ENCODE measurements around the gene MR1. TPM values are rescaled to one million over a fixed set of nuclear protein-coding genes. Genes with fewer than 3 reads are reported as not detected.
"Not testable (repeated sequence)": the region's sequence is repeated elsewhere in the genome, so short reads cannot be mapped to it uniquely, and the experiment has no call there.

MR1 gene
- total RNA-seq, 4 donors from 2014 or later = 1.6 to 3.5 (median 3.0) TPM

GRCh38 chr1:181060066-181060465 is 26.3 kb downstream of the MR1 start:
- TF ChIP-seq CTCF (IDR thresholded peaks at IDR 0.05 in 4 of 5, conservative IDR thresholded peaks at IDR 0.05 in 1 of 5) (no peak), POLR2A (IDR thresholded peaks at IDR 0.05) (no peak)
- Histone ChIP-seq H3K36me3 (no peaks in the 10 kb centered on the region), H3K9me3 (no peaks in the 10 kb centered on the region), H3K27ac (peak overlapping the region; percentile 89 to 100 (median 94)), H3K27me3 (no peaks in the 10 kb centered on the region), H3K4me1 (peaks cover 36 to 46% of the 10 kb centered on the region in 2 donors), H3K4me3 (no peak overlapping the region)
- intact Hi-C loops (cut with DNase I; ENCODE audit: low total_unique reads) (no loop called here), in situ Hi-C loops (cut with MboI; ENCODE audit: low sequenced_read_pairs in 4 of 4) (no loop called here)
- ATAC-seq (no peak), DNase-seq (no peak)

- intact Hi-C loops (cut with DNase I; ENCODE audit: low total_unique reads) = loop anchor here (1.0 kb wide), 1 partner anchor 92 kb away; no protein-coding TSS in a partner anchor
- H3K36me3 ChIP-seq; H3K9me3 ChIP-seq; in situ Hi-C loops (cut with MboI; ENCODE audit: low sequenced_read_pairs in 4 of 4); H3K27me3 ChIP-seq; H3K4me3 ChIP-seq; DNase-seq: not testable (repeated sequence)
- H3K27ac ChIP-seq = peak overlapping the region; percentile 89 to 100 (median 94)
- peaks cover 36 to 46% of the 10 kb centered on the region in 2 donors for H3K4me1 ChIP-seq
- peak; percentile 21 to 47 for ATAC-seq
These were observed 27.2 kb downstream of the MR1 start for GRCh38 chr1:181060947-181061346.

GRCh38 chr1:181061487-181061886 is 27.7 kb downstream of the MR1 start:
- intact Hi-C loops (cut with DNase I; ENCODE audit: low total_unique reads) (loop anchor here (1.0 kb wide), 1 partner anchor 92 kb away; no protein-coding TSS in a partner anchor), in situ Hi-C loops (cut with MboI; ENCODE audit: low sequenced_read_pairs in 4 of 4) (no loop called here)
- ATAC-seq (peak; percentile 80 to 83), DNase-seq (no peak)
- TF ChIP-seq POLR2A (IDR thresholded peaks at IDR 0.05) = peak in 1 of 2 donors; percentile 27
- TF ChIP-seq CTCF (IDR thresholded peaks at IDR 0.05 in 4 of 5, conservative IDR thresholded peaks at IDR 0.05 in 1 of 5) = no peak
- Histone ChIP-seq H3K27me3 (no peaks in the 10 kb centered on the region), H3K4me3 (peak overlapping the region; percentile 37 to 44 (median 42)), H3K9me3 (no peaks in the 10 kb centered on the region), H3K36me3 (no peaks in the 10 kb centered on the region), H3K4me1 (peaks cover 36 to 46% of the 10 kb centered on the region in 2 donors), H3K27ac (peak overlapping the region; percentile 89 to 100 (median 94))

- Histone ChIP-seq H3K27ac (peak overlapping the region; percentile 89 to 100 (median 94)), H3K4me1 (peaks cover 35 to 44% of the 10 kb centered on the region in 2 donors), H3K4me3 (peak overlapping the region; percentile 37 to 47 (median 42)), H3K36me3 (no peaks in the 10 kb centered on the region), H3K27me3 (no peaks in the 10 kb centered on the region), H3K9me3 (no peaks in the 10 kb centered on the region)
- DNase-seq (peak; percentile 74 to 90), ATAC-seq (peak; percentile 64 to 74)
- intact Hi-C loops (cut with DNase I; ENCODE audit: low total_unique reads) = loop anchor here (1.0 kb wide), 2 partner anchors 50 to 91 kb away; no protein-coding TSS in a partner anchor
- in situ Hi-C loops (cut with MboI; ENCODE audit: low sequenced_read_pairs in 4 of 4) = no loop called here
- TF ChIP-seq POLR2A (IDR thresholded peaks at IDR 0.05) (peak; percentile 34 to 52), CTCF (IDR thresholded peaks at IDR 0.05 in 4 of 5, conservative IDR thresholded peaks at IDR 0.05 in 1 of 5) (no peak)
These were observed 28.4 kb downstream of the MR1 start for GRCh38 chr1:181061891-181062835.

- H3K9me3 ChIP-seq = no peaks in the 10 kb centered on the region
- peak overlapping the region; percentile 37 to 47 (median 42) for H3K4me3 ChIP-seq
- H3K27me3 ChIP-seq = no peaks in the 10 kb centered on the region
- peak overlapping the region; percentile 89 to 100 (median 94) for H3K27ac ChIP-seq
- intact Hi-C loops (cut with DNase I; ENCODE audit: low total_unique reads) = loop anchor here (1.0 kb wide), 2 partner anchors 25 to 49 kb away; partner anchors contain the start of gene IER5
- H3K36me3 ChIP-seq = no peaks in the 10 kb centered on the region
- H3K4me1 ChIP-seq = peaks cover 28 to 38% of the 10 kb centered on the region in 2 donors
- in situ Hi-C loops (cut with MboI; ENCODE audit: low sequenced_read_pairs in 4 of 4) = no loop called here
- DNase-seq (peak; percentile 42 to 66), ATAC-seq (peak; percentile 65 to 73)
- TF ChIP-seq CTCF (IDR thresholded peaks at IDR 0.05 in 4 of 5, conservative IDR thresholded peaks at IDR 0.05 in 1 of 5) (no peak), POLR2A (IDR thresholded peaks at IDR 0.05) (peak in 1 of 2 donors; percentile 25)
These were observed 29.1 kb downstream of the MR1 start for GRCh38 chr1:181062836-181063428.

All from gastrocnemius medialis (tissue), 4 donors.